ENCODE measurements around the gene ICE2. TPM values are rescaled to one million over a fixed set of nuclear protein-coding genes. Genes with fewer than 3 reads are reported as not detected.

Gene ICE2
- total and polyA plus RNA-seq, 2 of the 4 experiments (the other 2 are of a cell fraction) = 14.7 to 21.1 TPM

GRCh38 chr15:60374628-60375081 lies 104.3 kb downstream of the ICE2 start:
- peak overlapping the region; percentile 98 for H2BK5ac ChIP-seq (ENCODE audit: low read depth, low read length, poor library complexity, severe bottlenecking)
- peaks cover 70% of the 10 kb centered on the region for H4K20me1 ChIP-seq (ENCODE audit: insufficient read depth, low read length)
- no peak overlapping the region for H2AFZ ChIP-seq (replicated peaks; ENCODE audit: low read length, poor library complexity)
- no TSS peak for BruUV-seq (replicated peaks)
- peak overlapping the region; percentile 72 for H2BK120ac ChIP-seq (ENCODE audit: low read depth, low read length)
- peak overlapping the region; percentile 44; the same call in 1 of the 2 replicates for H3K23ac ChIP-seq (ENCODE audit: low read depth, low read length)
- peak overlapping the region; percentile 54 for H3K14ac ChIP-seq (replicated peaks; ENCODE audit: low read depth, low read length)
- dilution Hi-C loops (cut with HindIII; ENCODE audit: low sequenced_read_pairs, unreplicated experiment) (no loop called here), intact Hi-C loops (cut with micrococcal nuclease) (loop anchor here (2.0 kb wide), 1 partner anchor 18 kb away; no protein-coding TSS in a partner anchor), in situ Hi-C loops (cut with MboI; ENCODE audit: low sequenced_read_pairs) (no loop called here)
- peak overlapping the region; percentile 31; the same call in 2 of the 3 replicates for H2BK15ac ChIP-seq (ENCODE audit: low read depth, low read length)
- peak; percentile 21; the same call in 1 of the 2 replicates for TF ChIP-seq RAD21 (IDR thresholded peaks at IDR 0.05; ENCODE audit: low read length)
- TF ChIP-seq CHD1 (IDR thresholded peaks at IDR 0.05; ENCODE audit: low read depth, low read length) = no peak
- TF ChIP-seq MAZ (IDR thresholded peaks at IDR 0.05; ENCODE audit: borderline replicate concordance, low read depth, low read length) = peak; percentile 65; the same call in 1 of the 2 replicates
- no peak for TF ChIP-seq CEBPB (IDR thresholded peaks at IDR 0.05; ENCODE audit: low read depth, low read length)
- peak; percentile 14; the same call in 1 of the 2 replicates for TF ChIP-seq USF2 (IDR thresholded peaks at IDR 0.05; ENCODE audit: low read depth, low read length)
- TF ChIP-seq BHLHE40 (IDR thresholded peaks at IDR 0.05; ENCODE audit: low read depth, low read length) = peak; percentile 39; the same call in 1 of the 2 replicates
- 0 out of 2 replicates have a peak, but pooled peaks have one; percentile 16 for TF ChIP-seq SMC3 (IDR thresholded peaks at IDR 0.05; ENCODE audit: low read depth, low read length)
- peak; percentile 89 for TF ChIP-seq NFE2L2 (IDR thresholded peaks at IDR 0.05; ENCODE audit: low read depth, low read length)
- TF ChIP-seq MAFK (IDR thresholded peaks at IDR 0.05; ENCODE audit: low read depth, low read length) = peak; percentile 52
- peak; percentile 84; the same call in 1 of the 2 replicates for TF ChIP-seq POLR2A (IDR thresholded peaks at IDR 0.05; ENCODE audit: low read depth, low read length)
- TF ChIP-seq FOS (IDR thresholded peaks at IDR 0.05; ENCODE audit: low read depth, low read length) = peak; percentile 88
- TF ChIP-seq RCOR1 (IDR thresholded peaks at IDR 0.05; ENCODE audit: insufficient replicate concordance, low read length) = peak; percentile 80
- TF ChIP-seq CTCF (conservative IDR thresholded peaks at IDR 0.05; ENCODE audit: low read depth, low read length) = no peak; the same call in 1 of the 2 replicates
- no peaks in the 10 kb centered on the region for H3K9me3 ChIP-seq (ENCODE audit: control insufficient read depth, insufficient read depth, low read length)
- peak overlapping the region; percentile 3 to 50; a peak in 2 of 4 replicates for H4K8ac ChIP-seq (ENCODE audit: low read depth in 2 of 2, low read length in 2 of 2)
- H3K36me3 ChIP-seq (ENCODE audit: control insufficient read depth, insufficient read depth, low read length) = peaks cover 44% of the 10 kb centered on the region
- DNase-seq (peak; percentile 99), ATAC-seq (ENCODE audit: low read depth) (peak; percentile 66)
- peaks cover 45% of the 10 kb centered on the region for H3K4me1 ChIP-seq (ENCODE audit: control insufficient read depth, insufficient read depth, low read length)
- peak overlapping the region; percentile 36; the same call in 1 of the 2 replicates for H3K56ac ChIP-seq (ENCODE audit: extremely low read depth, insufficient read depth, low read length)
- peaks cover 23% of the 10 kb centered on the region for H3K9me1 ChIP-seq (ENCODE audit: insufficient read depth, low read length)
- peak overlapping the region; percentile 7; the same call in 1 of the 2 replicates for H3K9ac ChIP-seq (ENCODE audit: low read depth, low read length)
- H2AK9ac ChIP-seq (replicated peaks; ENCODE audit: low read depth, low read length, poor library complexity) = no peak overlapping the region
- H3K4ac ChIP-seq (ENCODE audit: low read depth, low read length) = peak overlapping the region; percentile 44
- H3K4me2 ChIP-seq (ENCODE audit: low read depth, low read length) = peak overlapping the region; percentile 9; the same call in 1 of the 2 replicates
- H3K18ac ChIP-seq (ENCODE audit: low read depth, low read length) = peak overlapping the region; percentile 66; the same call in 1 of the 2 replicates
- no peak overlapping the region for H2AK5ac ChIP-seq (ENCODE audit: low read depth, low read length)
- H4K91ac ChIP-seq (ENCODE audit: insufficient read depth, low read depth, low read length) = peak overlapping the region; percentile 75; the same call in 1 of the 2 replicates
- peak overlapping the region; percentile 50 for H2BK20ac ChIP-seq (ENCODE audit: low read depth, low read length)
- H3K79me1 ChIP-seq (ENCODE audit: low read depth in 1 of 2, low read length in 2 of 2) = peaks cover 30 to 65% of the 10 kb centered on the region in 2 experiments
- WGBS, 2 experiments (ENCODE audit: extremely low coverage in 2 of 2, insufficient read length in 1 of 2) = no CpG with 5 or more reads among the region's 7 CpGs
- no peak overlapping the region for H3K4me3 ChIP-seq (ENCODE audit: insufficient read depth, low read depth, low read length)
- H4K5ac ChIP-seq (ENCODE audit: low read depth, low read length) = peak overlapping the region; percentile 28; the same call in 1 of the 2 replicates
- ChIA-PET CTCF (interaction anchor here (0.6 kb wide), 1 partner anchor 424 kb away, joined by 3 read pairs; no protein-coding TSS in a partner anchor), POLR2A (ENCODE audit: unreplicated experiment) (interaction anchor here (0.7 to 1.3 kb wide), 2 partner anchors 12 to 26 kb away, joined by 3 to 5 read pairs; no protein-coding TSS in a partner anchor)
- H3K27me3 ChIP-seq (ENCODE audit: control insufficient read depth, insufficient read depth, low read length) = no peaks in the 10 kb centered on the region
- peak overlapping the region; percentile 55; the same call in 1 of the 2 replicates for H3K27ac ChIP-seq (ENCODE audit: insufficient read depth, low read length)

All from IMR-90 (cell line).